DND-41 (cell line): ENCODE results near the gene IFNLR1.

Experiments used
- ATAC-seq: fragments of 200-7000 bp; cut with Tn5 transposase; 3 replicates; pipeline ENCODE4 v1.9.1; 2021; ENCODE audit warnings: low read depth; ENCODE audit not compliant: insufficient read depth
- DNase-seq: peaks from one replicate; pipeline ENCODE4 v3.0.0-alpha.2; 2020
- H2AFZ ChIP-seq: 2 replicates; pipeline ENCODE4 v1.6.0; 2012; ENCODE audit warnings: low read depth, low read length
- H3K27ac ChIP-seq: 2 replicates; pipeline ENCODE4 v1.5.1; 2012; ENCODE audit warnings: low read length, inconsistent platforms
- H3K27me3 ChIP-seq: fragments of 200-600 bp; sonication (generic); 2 replicates; pipeline ENCODE4 v1.6.0; 2012; ENCODE audit warnings: low read length, mild to moderate bottlenecking, inconsistent platforms; ENCODE audit not compliant: insufficient read depth, poor library complexity
- H3K36me3 ChIP-seq: 2 replicates; pipeline ENCODE4 v1.5.1; 2012; ENCODE audit warnings: low read length, inconsistent platforms; ENCODE audit not compliant: insufficient read depth
- H3K4me1 ChIP-seq: 2 replicates; pipeline ENCODE4 v1.5.1; 2012; ENCODE audit warnings: mild to moderate bottlenecking, low read length; ENCODE audit not compliant: insufficient read depth
- H3K4me2 ChIP-seq: 2 replicates; pipeline ENCODE4 v1.6.0; 2012; ENCODE audit warnings: mild to moderate bottlenecking, moderate library complexity, low read length, inconsistent platforms; ENCODE audit not compliant: insufficient read depth
- H3K4me3 ChIP-seq, 2 experiments: fragments of 200-600 bp in 1 of 2; shearing (Covaris generic) in 1 of 2; 2 replicates each; pipeline ENCODE4 v1.5.1; 2012 to 2016; ENCODE audit warnings: inconsistent platforms in 2 of 2, low read length in 2 of 2, mild to moderate bottlenecking in 2 of 2, low read depth in 1 of 2, moderate library complexity in 1 of 2
- H3K79me2 ChIP-seq: 2 replicates; pipeline ENCODE4 v1.6.0; 2012; ENCODE audit warnings: low read length, inconsistent platforms; ENCODE audit not compliant: insufficient read depth
- H3K9ac ChIP-seq: 2 replicates; pipeline ENCODE4 v1.6.0; 2012; ENCODE audit warnings: low read depth, mild to moderate bottlenecking, inconsistent platforms, low read length, moderate library complexity
- H3K9me3 ChIP-seq: 2 replicates; pipeline ENCODE4 v1.5.1; 2012; ENCODE audit warnings: low read length, moderate library complexity, mild to moderate bottlenecking, inconsistent platforms; ENCODE audit not compliant: insufficient read depth, severe bottlenecking
- H4K20me1 ChIP-seq: 2 replicates; pipeline ENCODE4 v1.6.0; 2012; ENCODE audit warnings: low read length; ENCODE audit not compliant: insufficient read depth
- EZH2 ChIP-seq: IDR thresholded peaks from 3 replicates; pipeline ENCODE4 v1.6.1; 2012; ENCODE audit warnings: borderline replicate concordance, low read depth, mild to moderate bottlenecking, moderate library complexity, low read length, inconsistent platforms; ENCODE audit not compliant: severe bottlenecking
- TF ChIP-seq, protein P1 (sequence below): IDR thresholded peaks from 2 replicates; pipeline ENCODE4 v1.5.1; 2012; ENCODE audit warnings: borderline replicate concordance, low read length, moderate library complexity, mild to moderate bottlenecking; ENCODE audit not compliant: poor library complexity, severe bottlenecking; ENCODE audit errors: extremely low read depth

IFNLR1 gene

DNA sequence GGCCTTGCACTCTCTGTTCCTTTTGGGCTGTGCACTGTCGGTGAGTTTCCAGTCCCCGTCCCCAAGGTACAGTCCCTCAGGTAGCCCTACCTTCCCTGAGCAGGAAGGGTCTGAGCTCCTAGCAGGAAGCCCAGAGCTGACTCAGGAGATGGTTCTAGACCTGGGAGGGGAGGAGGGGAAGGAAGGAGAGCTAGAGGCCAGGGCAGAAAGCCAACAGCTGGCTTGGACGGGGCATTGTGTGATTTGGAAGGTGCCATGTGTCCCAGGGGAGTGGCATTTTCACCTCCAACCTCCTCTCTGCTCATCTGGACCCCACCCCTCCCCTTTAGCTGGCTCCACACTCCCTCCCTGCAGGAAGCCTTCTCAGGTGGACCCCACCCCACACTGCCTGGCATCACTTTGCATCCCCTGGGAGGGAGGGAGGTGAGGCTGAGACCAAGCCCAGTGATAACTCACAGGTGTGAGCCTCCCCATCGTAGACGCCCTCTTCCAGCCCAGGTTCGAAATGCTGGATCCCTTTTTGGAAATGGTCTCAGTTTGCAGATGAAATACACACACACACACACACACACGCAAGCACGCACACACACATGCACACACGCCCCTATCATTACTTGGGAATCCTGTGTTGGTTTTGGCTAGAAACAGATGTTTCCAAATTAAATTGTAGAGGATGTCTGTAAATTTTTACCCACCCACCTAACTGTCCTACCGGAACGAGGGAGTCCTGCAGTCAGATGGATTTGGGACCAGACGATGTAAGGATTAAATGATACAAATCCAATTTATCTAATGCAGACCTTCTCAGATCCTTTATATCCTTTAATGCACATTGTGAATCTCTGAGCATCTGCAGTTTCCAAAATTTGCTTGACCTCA is 19.7 kb upstream of the IFNLR1 start:
- H3K79me2 ChIP-seq = no peaks in the 10 kb centered on the region
- no peaks in the 10 kb centered on the region for H3K36me3 ChIP-seq
- H3K27ac ChIP-seq = no peak overlapping the region
- DNase-seq = no peak
- peaks cover 9% of the 10 kb centered on the region for H4K20me1 ChIP-seq
- no peak for ATAC-seq
- no peak overlapping the region for H3K4me3 ChIP-seq
- H3K4me1 ChIP-seq = no peaks in the 10 kb centered on the region
- H3K9ac ChIP-seq = no peak overlapping the region
- H3K27me3 ChIP-seq = no peaks in the 10 kb centered on the region
- no peak overlapping the region for H3K4me2 ChIP-seq
- no peaks in the 10 kb centered on the region for H3K9me3 ChIP-seq
- TF ChIP-seq EZH2 = no peak
- TF ChIP-seq, protein P1, sequence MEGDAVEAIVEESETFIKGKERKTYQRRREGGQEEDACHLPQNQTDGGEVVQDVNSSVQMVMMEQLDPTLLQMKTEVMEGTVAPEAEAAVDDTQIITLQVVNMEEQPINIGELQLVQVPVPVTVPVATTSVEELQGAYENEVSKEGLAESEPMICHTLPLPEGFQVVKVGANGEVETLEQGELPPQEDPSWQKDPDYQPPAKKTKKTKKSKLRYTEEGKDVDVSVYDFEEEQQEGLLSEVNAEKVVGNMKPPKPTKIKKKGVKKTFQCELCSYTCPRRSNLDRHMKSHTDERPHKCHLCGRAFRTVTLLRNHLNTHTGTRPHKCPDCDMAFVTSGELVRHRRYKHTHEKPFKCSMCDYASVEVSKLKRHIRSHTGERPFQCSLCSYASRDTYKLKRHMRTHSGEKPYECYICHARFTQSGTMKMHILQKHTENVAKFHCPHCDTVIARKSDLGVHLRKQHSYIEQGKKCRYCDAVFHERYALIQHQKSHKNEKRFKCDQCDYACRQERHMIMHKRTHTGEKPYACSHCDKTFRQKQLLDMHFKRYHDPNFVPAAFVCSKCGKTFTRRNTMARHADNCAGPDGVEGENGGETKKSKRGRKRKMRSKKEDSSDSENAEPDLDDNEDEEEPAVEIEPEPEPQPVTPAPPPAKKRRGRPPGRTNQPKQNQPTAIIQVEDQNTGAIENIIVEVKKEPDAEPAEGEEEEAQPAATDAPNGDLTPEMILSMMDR = no peak
- H2AFZ ChIP-seq = no peak overlapping the region

DNA sequence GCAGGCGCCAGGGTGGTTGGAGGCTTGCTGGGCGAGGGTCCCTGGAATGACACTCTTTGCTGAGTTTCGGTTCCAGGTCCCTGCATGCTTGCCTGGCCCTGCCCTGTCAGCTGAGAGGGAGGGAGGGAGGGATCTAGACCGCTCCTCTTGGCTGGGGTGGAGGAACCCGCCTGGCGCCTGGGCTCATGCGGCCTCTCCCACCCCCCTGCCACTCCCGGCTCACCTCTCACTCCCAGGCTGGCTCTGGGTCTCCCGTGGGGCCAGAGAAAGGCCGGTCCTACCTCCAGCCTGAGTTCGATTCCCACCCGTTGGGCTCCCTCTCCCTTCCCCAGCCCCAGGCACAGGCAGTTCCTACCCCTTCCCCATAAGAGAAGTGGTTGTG is 19.0 kb upstream of the IFNLR1 start:
- Histone ChIP-seq H2AFZ (no peak overlapping the region), H3K4me1 (no peaks in the 10 kb centered on the region), H3K27me3 (no peaks in the 10 kb centered on the region), H3K4me2 (no peak overlapping the region), H3K9ac (no peak overlapping the region), H4K20me1 (peaks cover 9% of the 10 kb centered on the region), H3K4me3 (no peak overlapping the region), H3K9me3 (no peaks in the 10 kb centered on the region), H3K36me3 (no peaks in the 10 kb centered on the region), H3K27ac (no peak overlapping the region), H3K79me2 (no peaks in the 10 kb centered on the region)
- no peak for DNase-seq
- no peak for ATAC-seq
- no peak for TF ChIP-seq EZH2
- TF ChIP-seq, protein P1 = no peak

DNA sequence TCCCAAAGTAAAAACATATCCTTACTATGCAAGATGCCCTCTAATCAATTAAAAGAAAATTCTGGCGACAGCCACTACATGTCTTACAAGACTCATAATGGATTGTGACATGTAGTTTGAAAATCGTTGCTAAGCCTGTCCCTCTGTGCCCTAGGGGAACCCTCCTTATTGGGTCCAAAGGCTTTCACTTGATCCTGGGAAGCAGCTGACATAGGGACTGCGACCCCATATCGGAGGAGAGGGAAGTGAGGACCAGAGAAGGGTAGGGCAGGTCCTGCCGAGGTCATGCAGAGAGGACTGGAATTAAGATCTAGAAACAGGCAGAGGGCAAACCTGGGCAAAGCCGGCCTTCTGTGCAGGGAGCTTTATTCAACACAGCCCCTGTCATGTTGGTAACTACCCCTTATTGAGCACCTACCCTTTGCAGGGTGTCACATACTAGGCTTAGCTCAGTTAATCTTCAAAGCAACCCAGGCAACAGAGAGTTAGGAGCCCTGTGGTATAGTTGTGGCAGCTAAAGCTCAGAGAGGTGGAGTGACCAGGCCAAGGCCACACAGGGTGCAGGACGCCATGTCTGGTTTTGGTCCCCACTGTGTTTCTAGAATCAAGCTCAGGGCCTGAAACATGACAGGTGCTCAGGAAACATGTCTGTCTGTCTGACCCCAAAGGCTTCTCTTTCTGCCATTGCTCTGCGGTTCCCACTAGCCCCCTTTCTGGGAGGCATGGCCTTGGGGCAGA is 18.4 kb upstream of the IFNLR1 start:
- H3K27ac ChIP-seq = no peak overlapping the region
- H3K4me2 ChIP-seq = no peak overlapping the region
- H3K79me2 ChIP-seq = no peaks in the 10 kb centered on the region

More for the DNA sequence above, 18.4 kb upstream of the IFNLR1 start:
- no peak for DNase-seq
- Histone ChIP-seq H3K9me3 (no peaks in the 10 kb centered on the region), H3K4me1 (no peaks in the 10 kb centered on the region), H4K20me1 (peaks cover 9% of the 10 kb centered on the region), H3K4me3 (no peak overlapping the region), H2AFZ (no peak overlapping the region), H3K36me3 (no peaks in the 10 kb centered on the region), H3K27me3 (no peaks in the 10 kb centered on the region), H3K9ac (no peak overlapping the region)
- no peak for ATAC-seq
- TF ChIP-seq, protein P1 = no peak
- TF ChIP-seq EZH2 = no peak
